GM21825 (cell line): ENCODE measurements around the gene GSE1.

Experiments
- ATAC-seq: cut with Tn5 transposase; IDR thresholded peaks from one replicate; pipeline ENCODE4 v1.9.1; 2021; ENCODE audit warnings: mild to moderate bottlenecking, moderate library complexity; ENCODE audit not compliant: unreplicated experiment

GSE1 gene

GRCh38 chr16:85616607-85617321, 3.6 kb downstream of the GSE1 start:
- ATAC-seq: peak; percentile 21

- ATAC-seq: no peak
Measured at GRCh38 chr16:85617948-85618347, 4.8 kb downstream of the GSE1 start.

- ATAC-seq: no peak
Measured at GRCh38 chr16:85618521-85618920, 5.4 kb downstream of the GSE1 start.

DNA sequence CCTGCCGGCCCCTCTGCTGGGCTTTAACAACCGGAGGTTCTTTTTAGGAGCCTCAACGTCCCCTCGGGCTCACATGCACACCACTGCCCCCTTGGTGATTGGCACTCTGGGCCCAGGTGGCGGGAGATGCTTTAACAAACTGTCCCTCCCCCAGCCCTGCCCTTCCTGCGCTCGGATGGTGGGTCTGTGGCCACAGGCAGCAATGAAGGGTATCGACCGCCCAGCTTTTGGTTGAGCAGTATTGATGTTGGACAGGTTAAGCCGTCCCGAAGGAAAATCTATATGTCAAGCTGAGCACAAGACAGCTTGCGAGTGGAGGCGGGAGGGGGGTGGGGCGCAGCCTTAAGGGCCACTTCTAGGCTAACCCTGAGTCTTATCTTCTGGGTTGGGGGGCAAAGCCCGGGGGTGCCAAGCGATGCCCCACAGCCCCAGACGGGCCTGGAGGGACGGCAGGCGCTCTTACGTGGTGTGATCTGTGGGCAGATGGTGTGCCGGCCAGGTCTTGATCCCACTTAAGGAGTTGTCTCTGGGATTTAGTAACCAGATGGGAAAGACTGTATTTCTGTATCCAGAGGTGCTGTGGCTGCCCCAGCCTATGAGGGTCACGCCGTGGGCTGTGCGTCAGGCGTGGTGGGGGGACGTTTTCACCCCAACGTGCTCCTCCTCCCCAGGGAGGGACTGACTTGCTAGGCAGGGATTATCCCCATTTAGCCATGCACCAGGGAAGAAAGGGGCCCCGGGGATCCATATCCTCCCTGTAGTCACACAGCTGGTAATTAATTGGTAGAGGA, 6.2 kb downstream of the GSE1 start:
- ATAC-seq: no peak

- ATAC-seq: no peak
Measured at GRCh38 chr16:85620374-85620773, 7.3 kb downstream of the GSE1 start.

GRCh38 chr16:85621698-85622428, 8.7 kb downstream of the GSE1 start:
- ATAC-seq: no peak

DNA sequence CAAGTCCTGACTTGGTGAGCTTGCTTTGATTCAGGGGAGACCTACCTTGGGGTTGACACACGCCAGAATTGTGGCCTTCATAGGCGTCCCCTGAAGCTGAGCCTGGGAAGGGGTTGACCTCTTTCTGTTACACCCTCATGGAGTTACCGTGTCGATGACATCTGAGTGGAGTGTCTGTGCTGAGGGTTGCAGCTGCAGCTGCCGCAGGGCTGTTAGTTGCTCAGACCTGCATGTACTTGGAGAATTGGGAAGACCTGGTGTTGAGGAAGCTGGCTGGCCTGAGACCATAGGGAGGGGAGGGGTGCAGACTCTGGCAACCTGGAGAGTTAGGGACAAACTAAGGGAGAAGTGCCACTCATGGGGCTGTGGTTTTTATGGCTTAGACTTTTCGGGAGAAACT, 9.6 kb downstream of the GSE1 start:
- no peak for ATAC-seq

GRCh38 chr16:85623250-85623649, 10.1 kb downstream of the GSE1 start:
- no peak for ATAC-seq

- no peak for ATAC-seq
Measured at GRCh38 chr16:85623997-85624601, 11.0 kb downstream of the GSE1 start.

- no peak for ATAC-seq
Measured at GRCh38 chr16:85624646-85625045, 11.5 kb downstream of the GSE1 start.

- ATAC-seq: no peak
Measured at GRCh38 chr16:85625053-85625452, 11.9 kb downstream of the GSE1 start.

- ATAC-seq: no peak
Measured at GRCh38 chr16:85625485-85626117, 12.5 kb downstream of the GSE1 start.

- ATAC-seq: no peak
Measured at GRCh38 chr16:85626191-85626981, 13.3 kb downstream of the GSE1 start.

GRCh38 chr16:85627089-85627488, 14.0 kb downstream of the GSE1 start:
- no peak for ATAC-seq

- no peak for ATAC-seq
Measured at GRCh38 chr16:85627526-85628264, 14.6 kb downstream of the GSE1 start.

DNA sequence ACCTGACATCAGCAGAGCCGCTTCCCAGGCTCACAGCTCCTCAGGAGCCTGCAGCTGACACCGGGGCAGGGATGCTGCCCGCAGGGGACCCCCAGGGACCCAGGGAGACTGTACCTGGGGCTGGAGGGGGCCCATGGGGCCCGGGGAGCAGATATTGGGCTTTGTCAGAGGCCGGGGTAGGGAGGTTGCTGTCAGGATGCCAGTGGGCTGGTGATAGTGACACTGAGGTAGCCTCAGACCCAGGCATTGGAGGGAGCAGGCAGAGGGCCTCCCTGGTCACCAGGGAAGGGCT, 15.1 kb downstream of the GSE1 start:
- ATAC-seq: no peak

DNA sequence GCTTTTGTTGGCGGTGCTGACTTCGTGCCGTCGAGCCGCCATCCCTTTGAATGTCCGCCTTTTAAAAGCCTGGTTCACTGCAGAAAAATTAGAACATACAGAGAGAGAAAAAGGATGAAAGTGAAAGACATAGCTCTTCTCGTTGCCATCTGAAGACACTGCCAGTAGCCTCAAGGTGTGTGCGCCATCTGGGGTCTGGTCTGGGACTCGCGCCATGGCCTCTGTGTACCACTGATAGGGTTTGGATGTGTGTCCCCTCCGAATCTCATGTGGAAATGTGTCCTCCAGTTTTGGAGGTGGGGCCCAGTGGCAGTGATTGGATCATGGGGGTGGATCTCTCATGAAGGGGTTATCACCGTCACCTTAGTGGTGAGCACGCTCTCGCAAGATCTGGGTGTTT, 15.5 kb downstream of the GSE1 start:
- no peak for ATAC-seq

GRCh38 chr16:85629326-85629725, 16.2 kb downstream of the GSE1 start:
- ATAC-seq: no peak

DNA sequence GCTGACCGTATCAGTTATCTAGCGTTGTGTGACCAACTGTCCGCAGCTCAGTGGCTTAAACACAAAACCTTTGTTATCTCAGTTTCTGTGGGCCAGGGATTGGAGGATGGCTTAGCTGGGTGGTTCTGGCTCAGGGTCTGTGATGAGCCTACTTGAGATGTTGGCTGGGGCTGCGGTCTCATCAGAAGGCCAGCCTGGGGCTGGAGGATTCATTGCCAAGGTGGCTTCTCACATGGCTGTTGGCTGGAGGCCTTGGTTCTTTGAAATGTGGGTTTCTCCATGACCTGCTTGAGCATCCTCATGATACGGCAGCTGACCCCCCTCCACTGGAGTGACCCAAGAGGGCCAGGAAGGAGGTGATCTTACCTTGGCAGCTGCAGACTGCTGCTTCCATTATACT, 16.7 kb downstream of the GSE1 start:
- ATAC-seq: no peak

DNA sequence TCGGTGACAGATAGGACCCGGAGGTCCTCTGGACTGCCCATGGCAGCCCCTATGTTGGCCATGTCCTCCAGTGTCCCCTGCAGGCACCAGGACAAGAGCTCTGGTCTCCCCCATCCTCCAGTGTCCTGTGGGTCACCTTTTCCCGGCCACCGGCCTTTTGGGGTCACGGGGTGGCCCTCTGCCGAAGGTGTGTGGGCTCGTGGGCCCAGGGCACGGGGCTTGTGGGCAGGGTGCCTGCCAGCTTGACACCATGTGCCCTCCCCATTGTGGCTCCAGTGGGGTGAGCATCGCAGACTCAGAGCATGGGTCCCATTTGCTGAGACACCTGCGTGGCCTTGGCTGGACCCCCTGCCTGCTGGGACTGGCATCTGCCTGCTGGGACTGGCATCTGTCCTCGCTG, 18.1 kb downstream of the GSE1 start:
- ATAC-seq: no peak
